Measurements from ENCODE around the gene SPATA16.

Gene SPATA16

DNA sequence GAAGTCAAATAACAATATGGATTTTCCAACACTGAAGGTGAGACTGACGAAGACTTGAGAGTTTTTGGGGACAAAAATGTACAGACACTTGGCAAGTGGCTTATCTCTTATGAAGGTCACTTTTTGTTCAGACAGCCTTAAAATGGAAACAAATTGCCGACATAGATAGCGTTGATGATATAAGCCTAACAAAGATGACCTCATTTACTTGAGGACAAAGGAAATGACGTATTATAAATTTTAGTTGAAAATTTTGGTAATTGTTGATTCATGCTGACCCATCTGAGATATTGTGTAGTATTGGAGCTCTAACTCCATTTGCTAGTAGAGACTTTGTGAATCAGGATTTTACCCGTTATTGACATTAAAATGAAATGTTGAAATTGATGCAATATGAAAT is 168.3 kb downstream of the SPATA16 start:
- Histone ChIP-seq H3K9me3 (replicated peaks; ENCODE audit: insufficient read depth, low read length) (no peaks in the 10 kb centered on the region), H3K4me2 (ENCODE audit: low read depth, low read length) (no peak overlapping the region), H3F3A (ENCODE audit: insufficient read depth, low read length) (no peaks in the 10 kb centered on the region), H3K79me2 (ENCODE audit: low read length) (no peaks in the 10 kb centered on the region), H3K36me3 (replicated peaks; ENCODE audit: insufficient read depth, low read length) (no peaks in the 10 kb centered on the region), H3K9me2 (replicated peaks; ENCODE audit: insufficient read depth, low read length) (no peaks in the 10 kb centered on the region), H3K4me3 (ENCODE audit: low read length) (no peak overlapping the region), H3K4me1 (ENCODE audit: low read length) (no peaks in the 10 kb centered on the region), H3K9ac (ENCODE audit: low read length) (no peak overlapping the region), H3K27ac (ENCODE audit: low read length) (no peak overlapping the region), H3K27me3 (replicated peaks; ENCODE audit: insufficient read depth, low read length) (no peaks in the 10 kb centered on the region), H2AFZ (ENCODE audit: low read length) (no peak overlapping the region), H4K20me1 (ENCODE audit: insufficient read depth, low read length) (no peaks in the 10 kb centered on the region)
- TF ChIP-seq EZH2phosphoT487 (IDR thresholded peaks at IDR 0.05; ENCODE audit: low read length) = no peak
- TF ChIP-seq EZH2 (optimal IDR thresholded peaks at IDR 0.05; ENCODE audit: low read depth, low read length) = no peak
- TF ChIP-seq, protein P1, sequence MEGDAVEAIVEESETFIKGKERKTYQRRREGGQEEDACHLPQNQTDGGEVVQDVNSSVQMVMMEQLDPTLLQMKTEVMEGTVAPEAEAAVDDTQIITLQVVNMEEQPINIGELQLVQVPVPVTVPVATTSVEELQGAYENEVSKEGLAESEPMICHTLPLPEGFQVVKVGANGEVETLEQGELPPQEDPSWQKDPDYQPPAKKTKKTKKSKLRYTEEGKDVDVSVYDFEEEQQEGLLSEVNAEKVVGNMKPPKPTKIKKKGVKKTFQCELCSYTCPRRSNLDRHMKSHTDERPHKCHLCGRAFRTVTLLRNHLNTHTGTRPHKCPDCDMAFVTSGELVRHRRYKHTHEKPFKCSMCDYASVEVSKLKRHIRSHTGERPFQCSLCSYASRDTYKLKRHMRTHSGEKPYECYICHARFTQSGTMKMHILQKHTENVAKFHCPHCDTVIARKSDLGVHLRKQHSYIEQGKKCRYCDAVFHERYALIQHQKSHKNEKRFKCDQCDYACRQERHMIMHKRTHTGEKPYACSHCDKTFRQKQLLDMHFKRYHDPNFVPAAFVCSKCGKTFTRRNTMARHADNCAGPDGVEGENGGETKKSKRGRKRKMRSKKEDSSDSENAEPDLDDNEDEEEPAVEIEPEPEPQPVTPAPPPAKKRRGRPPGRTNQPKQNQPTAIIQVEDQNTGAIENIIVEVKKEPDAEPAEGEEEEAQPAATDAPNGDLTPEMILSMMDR (IDR thresholded peaks at IDR 0.05; ENCODE audit: low read length) = no peak
- no peak for DNase-seq

DNA sequence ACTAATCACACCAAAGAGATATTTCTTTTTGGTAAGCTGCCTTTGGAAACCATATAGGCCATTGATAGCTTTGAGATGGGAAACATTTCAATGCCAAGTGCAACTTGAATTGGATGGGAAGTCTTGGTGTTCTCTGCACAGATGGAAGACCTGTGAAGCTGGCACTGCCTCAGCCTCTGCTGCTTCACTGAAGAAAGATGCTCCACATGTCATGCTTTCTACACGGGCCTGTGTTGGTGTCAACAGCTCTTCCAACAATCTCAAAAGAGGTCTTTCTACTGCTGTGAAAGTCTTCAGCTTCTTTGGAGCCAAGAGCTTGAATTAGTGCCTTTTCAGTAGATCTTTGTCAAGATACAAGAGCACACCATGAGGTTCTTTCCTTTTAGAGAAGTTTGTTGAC is 169.0 kb downstream of the SPATA16 start:
- Histone ChIP-seq H3K27ac (ENCODE audit: low read length) (no peak overlapping the region), H3K4me1 (ENCODE audit: low read length) (no peaks in the 10 kb centered on the region), H3K9me3 (replicated peaks; ENCODE audit: insufficient read depth, low read length) (no peaks in the 10 kb centered on the region), H3K9ac (ENCODE audit: low read length) (no peak overlapping the region), H2AFZ (ENCODE audit: low read length) (no peak overlapping the region), H3K9me2 (replicated peaks; ENCODE audit: insufficient read depth, low read length) (no peaks in the 10 kb centered on the region), H3K4me3 (ENCODE audit: low read length) (no peak overlapping the region), H3K79me2 (ENCODE audit: low read length) (no peaks in the 10 kb centered on the region), H3F3A (ENCODE audit: insufficient read depth, low read length) (no peaks in the 10 kb centered on the region), H3K36me3 (replicated peaks; ENCODE audit: insufficient read depth, low read length) (no peaks in the 10 kb centered on the region), H3K27me3 (replicated peaks; ENCODE audit: insufficient read depth, low read length) (no peaks in the 10 kb centered on the region), H4K20me1 (ENCODE audit: insufficient read depth, low read length) (no peaks in the 10 kb centered on the region), H3K4me2 (ENCODE audit: low read depth, low read length) (no peak overlapping the region)
- DNase-seq = no peak
- TF ChIP-seq, protein P1 (IDR thresholded peaks at IDR 0.05; ENCODE audit: low read length) = no peak
- TF ChIP-seq EZH2phosphoT487 (IDR thresholded peaks at IDR 0.05; ENCODE audit: low read length) = no peak
- TF ChIP-seq EZH2 (optimal IDR thresholded peaks at IDR 0.05; ENCODE audit: low read depth, low read length) = no peak

DNA sequence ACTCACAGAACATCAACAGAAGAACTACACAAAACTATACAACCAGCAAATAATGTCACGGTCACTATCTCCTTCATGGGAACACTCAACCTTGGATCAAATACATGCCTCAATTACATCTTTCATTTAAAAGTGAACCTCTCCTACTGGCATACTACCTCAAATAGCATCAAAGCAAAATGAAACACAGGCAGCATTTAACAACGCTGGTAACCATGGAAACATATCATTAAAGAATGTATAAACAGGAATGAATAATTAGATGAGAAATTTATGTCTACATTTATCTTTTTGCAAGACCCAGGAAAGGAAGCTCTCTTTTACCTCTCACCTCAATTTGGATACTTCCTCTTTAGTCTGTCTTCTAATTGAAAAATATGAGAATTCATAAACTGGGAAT is 172.4 kb downstream of the SPATA16 start:
- no peaks in the 10 kb centered on the region for H3K9me3 ChIP-seq (replicated peaks; ENCODE audit: insufficient read depth, low read length)
- DNase-seq = no peak
- no peak overlapping the region for H3K4me2 ChIP-seq (ENCODE audit: low read depth, low read length)
- no peak overlapping the region for H3K9ac ChIP-seq (ENCODE audit: low read length)
- H2AFZ ChIP-seq (ENCODE audit: low read length) = no peak overlapping the region
- no peaks in the 10 kb centered on the region for H4K20me1 ChIP-seq (ENCODE audit: insufficient read depth, low read length)
- no peaks in the 10 kb centered on the region for H3K27me3 ChIP-seq (replicated peaks; ENCODE audit: insufficient read depth, low read length)
- no peaks in the 10 kb centered on the region for H3K79me2 ChIP-seq (ENCODE audit: low read length)
- no peak for TF ChIP-seq EZH2phosphoT487 (IDR thresholded peaks at IDR 0.05; ENCODE audit: low read length)
- TF ChIP-seq, protein P1 (IDR thresholded peaks at IDR 0.05; ENCODE audit: low read length) = no peak
- no peak for TF ChIP-seq EZH2 (optimal IDR thresholded peaks at IDR 0.05; ENCODE audit: low read depth, low read length)
- H3K4me1 ChIP-seq (ENCODE audit: low read length) = no peaks in the 10 kb centered on the region
- H3K36me3 ChIP-seq (replicated peaks; ENCODE audit: insufficient read depth, low read length) = no peaks in the 10 kb centered on the region
- H3F3A ChIP-seq (ENCODE audit: insufficient read depth, low read length) = no peaks in the 10 kb centered on the region
- no peaks in the 10 kb centered on the region for H3K9me2 ChIP-seq (replicated peaks; ENCODE audit: insufficient read depth, low read length)
- no peak overlapping the region for H3K4me3 ChIP-seq (ENCODE audit: low read length)
- no peak overlapping the region for H3K27ac ChIP-seq (ENCODE audit: low read length)
